Lower leg skin (tissue), 4 donors: ENCODE results near the gene EPM2A. TPM values are rescaled to one million over a fixed set of nuclear protein-coding genes. Genes with fewer than 3 reads are reported as not detected.

ENCODE experiments used
- DNase-seq, 2 donors: peaks; one replicate each; pipeline ENCODE4 v3.0.0-alpha.2; 2019; ENCODE audit warnings: low spot score in 2 of 2
- H3K4me3 ChIP-seq: fragments of 200-600 bp; sonication (generic); 2 replicates; pipeline ENCODE4 v1.5.1; 2017; ENCODE audit warnings: mild to moderate bottlenecking, low read depth; ENCODE audit not compliant: poor library complexity, severe bottlenecking
- POLR2A ChIP-seq, 2 donors: fragments of 450-650 bp; IDR thresholded peaks; one replicate each; pipeline ENCODE4 v1.6.1; 2016 to 2017; ENCODE audit warnings: antibody characterized with exemption in 2 of 2, mild to moderate bottlenecking in 1 of 2, moderate library complexity in 1 of 2
- WGBS, 2 donors: methylation state at CpG; one replicate each; pipeline ENCODE4 v1.1.5; 2018; 5-methylcytosine and 5-hydroxymethylcytosine counted together
- intact Hi-C: fragments of 100-400 bp; cut with DNase I; formaldehyde crosslinking; loops from one replicate; pipeline ENCODE4 v1.15.0; 2023; ENCODE audit warnings: low total_unique reads
- total RNA-seq, 4 donors: library from RNA; depleted of rRNA; stranded (reverse); fragments of >200 nt; gene quantifications; one replicate each; pipeline ENCODE4 v1.1.0, GENCODE V29; 2016
- TF ChIP-seq, protein P1 (sequence below), 3 donors: fragments of 450-650 bp; IDR thresholded peaks; one replicate each; pipeline ENCODE4 v1.5.1; 2016; ENCODE audit warnings: antibody characterized with exemption in 3 of 3, mild to moderate bottlenecking in 3 of 3, moderate library complexity in 2 of 3

EPM2A gene
- total RNA-seq, 4 donors from 2014 or later = 1.5 to 15.0 (median 7.1) TPM

DNA sequence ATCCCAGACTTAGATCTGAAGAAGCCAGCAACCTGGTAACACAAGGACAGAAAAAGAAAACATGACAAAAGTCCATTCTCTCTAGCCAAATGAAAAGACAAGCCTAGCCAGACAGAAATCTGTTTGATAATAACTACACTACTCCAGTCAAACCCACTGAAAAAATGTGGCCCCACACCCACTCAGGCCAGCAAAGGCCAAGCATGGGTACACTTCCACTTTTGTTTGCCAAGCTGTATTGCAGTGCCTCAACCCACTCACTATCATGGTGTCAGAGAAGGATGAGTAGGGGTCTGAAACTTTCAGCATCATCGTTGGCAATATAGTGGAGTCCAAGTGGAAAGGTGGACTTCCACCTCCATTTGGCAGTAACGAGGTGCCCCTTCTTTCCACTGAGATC, 45.8 kb downstream of the EPM2A start:
- TF ChIP-seq POLR2A (IDR thresholded peaks at IDR 0.05) = no peak
- TF ChIP-seq, protein P1, sequence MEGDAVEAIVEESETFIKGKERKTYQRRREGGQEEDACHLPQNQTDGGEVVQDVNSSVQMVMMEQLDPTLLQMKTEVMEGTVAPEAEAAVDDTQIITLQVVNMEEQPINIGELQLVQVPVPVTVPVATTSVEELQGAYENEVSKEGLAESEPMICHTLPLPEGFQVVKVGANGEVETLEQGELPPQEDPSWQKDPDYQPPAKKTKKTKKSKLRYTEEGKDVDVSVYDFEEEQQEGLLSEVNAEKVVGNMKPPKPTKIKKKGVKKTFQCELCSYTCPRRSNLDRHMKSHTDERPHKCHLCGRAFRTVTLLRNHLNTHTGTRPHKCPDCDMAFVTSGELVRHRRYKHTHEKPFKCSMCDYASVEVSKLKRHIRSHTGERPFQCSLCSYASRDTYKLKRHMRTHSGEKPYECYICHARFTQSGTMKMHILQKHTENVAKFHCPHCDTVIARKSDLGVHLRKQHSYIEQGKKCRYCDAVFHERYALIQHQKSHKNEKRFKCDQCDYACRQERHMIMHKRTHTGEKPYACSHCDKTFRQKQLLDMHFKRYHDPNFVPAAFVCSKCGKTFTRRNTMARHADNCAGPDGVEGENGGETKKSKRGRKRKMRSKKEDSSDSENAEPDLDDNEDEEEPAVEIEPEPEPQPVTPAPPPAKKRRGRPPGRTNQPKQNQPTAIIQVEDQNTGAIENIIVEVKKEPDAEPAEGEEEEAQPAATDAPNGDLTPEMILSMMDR (IDR thresholded peaks at IDR 0.05) = no peak
- no peak overlapping the region for H3K4me3 ChIP-seq
- intact Hi-C loops = no loop called here
- DNase-seq = no peak
- 89 to 98% methylated on average over 2 of the region's 2 CpGs for WGBS, 2 donors

DNA sequence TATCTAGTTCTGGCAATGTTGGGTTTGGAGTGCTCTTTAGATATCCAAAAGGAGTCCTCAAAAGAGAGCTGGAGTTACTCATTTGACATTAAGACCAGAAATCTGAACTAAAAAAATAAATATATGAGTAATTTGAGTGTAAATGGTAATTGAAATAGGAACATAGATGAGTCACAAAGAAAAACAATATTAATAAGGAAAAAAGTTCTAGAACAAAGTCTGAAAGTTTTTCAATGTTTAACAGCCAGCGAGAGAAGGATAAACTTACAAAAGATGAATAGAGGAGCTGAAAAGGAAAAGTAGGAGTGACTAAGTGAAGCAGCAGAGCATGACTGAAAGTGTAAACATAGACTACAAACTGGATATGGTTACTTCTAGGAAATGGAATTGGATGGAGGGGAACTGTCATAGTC, 46.8 kb downstream of the EPM2A start:
- WGBS, 2 donors = 98 to 100% methylated on average over 1 of the region's 1 CpG
- DNase-seq = no peak
- no peak for TF ChIP-seq POLR2A (IDR thresholded peaks at IDR 0.05)
- H3K4me3 ChIP-seq = no peak overlapping the region
- intact Hi-C loops = no loop called here

DNA sequence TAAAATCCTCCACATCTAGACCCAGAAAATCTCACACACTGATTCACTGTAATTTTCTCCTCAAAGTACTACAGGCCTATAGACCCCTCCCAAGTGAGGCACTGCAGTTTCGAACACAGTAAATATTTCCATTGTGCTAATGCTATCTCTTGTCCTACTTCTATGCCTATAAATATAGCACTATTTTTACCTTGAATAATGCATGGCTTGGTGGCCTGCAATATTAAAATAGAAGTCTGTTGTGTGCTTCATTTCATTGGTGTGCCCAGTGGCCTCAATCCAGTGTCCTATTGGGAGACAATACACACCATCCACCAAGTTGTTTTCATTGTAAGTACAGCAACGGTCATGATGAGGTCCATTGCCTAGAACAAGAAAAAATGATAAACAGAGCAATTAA, 49.4 kb downstream of the EPM2A start:
- WGBS, 2 donors = 87 to 93% methylated on average over 2 of the region's 2 CpGs
- no peak for DNase-seq
- H3K4me3 ChIP-seq = no peak overlapping the region
- intact Hi-C loops = no loop called here
- no peak for TF ChIP-seq POLR2A (IDR thresholded peaks at IDR 0.05)
- TF ChIP-seq, protein P1 (IDR thresholded peaks at IDR 0.05) = no peak

DNA sequence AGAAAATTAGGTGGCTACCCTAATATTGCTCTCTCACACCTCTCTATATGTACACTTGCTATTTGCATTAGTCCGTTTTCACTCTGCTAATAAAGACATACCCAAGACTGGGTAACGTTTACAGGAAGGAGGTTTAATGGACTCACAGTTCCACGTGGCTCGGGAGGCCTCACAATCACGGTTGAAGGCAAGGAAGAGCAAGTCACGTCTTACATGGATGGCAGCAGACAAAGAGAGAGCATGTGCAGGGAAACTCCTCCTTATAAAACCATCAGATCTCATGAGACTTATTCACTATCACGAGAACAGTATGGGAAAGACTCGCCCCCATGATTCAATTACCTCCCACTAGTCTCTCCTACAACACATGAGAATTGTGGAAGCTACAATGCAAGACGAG, 53.4 kb downstream of the EPM2A start:
- TF ChIP-seq, protein P1 (IDR thresholded peaks at IDR 0.05) = no peak
- TF ChIP-seq POLR2A (IDR thresholded peaks at IDR 0.05) = no peak
- H3K4me3 ChIP-seq = no peak overlapping the region
- intact Hi-C loops = no loop called here
- 84 to 90% methylated on average over 9 of the region's 9 CpGs for WGBS, 2 donors
- DNase-seq = no peak

DNA sequence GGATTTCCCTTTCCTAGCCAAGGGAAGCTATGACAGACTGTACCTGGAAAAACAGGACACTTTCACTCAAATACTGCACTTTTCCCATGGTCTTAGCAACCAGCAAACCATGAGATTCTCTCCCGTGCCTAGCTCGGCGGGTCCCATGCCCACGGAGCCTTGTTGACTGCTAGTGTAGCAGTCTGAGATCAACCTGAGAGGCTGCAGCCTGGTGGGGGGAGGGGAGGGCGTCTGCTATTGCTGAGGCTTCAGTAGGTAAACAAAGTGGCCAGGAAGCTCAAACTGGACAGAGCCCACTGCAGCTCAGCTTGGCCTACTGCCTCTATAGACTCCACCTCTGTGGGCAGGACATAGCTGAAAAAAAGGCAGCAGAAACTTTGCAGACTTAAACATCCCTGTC, 61.8 kb downstream of the EPM2A start:
- 89 to 90% methylated on average over 5 of the region's 5 CpGs for WGBS, 2 donors
- TF ChIP-seq POLR2A (IDR thresholded peaks at IDR 0.05) = no peak
- TF ChIP-seq, protein P1 (IDR thresholded peaks at IDR 0.05) = no peak
- no peak for DNase-seq
- intact Hi-C loops = no loop called here
- no peak overlapping the region for H3K4me3 ChIP-seq

DNA sequence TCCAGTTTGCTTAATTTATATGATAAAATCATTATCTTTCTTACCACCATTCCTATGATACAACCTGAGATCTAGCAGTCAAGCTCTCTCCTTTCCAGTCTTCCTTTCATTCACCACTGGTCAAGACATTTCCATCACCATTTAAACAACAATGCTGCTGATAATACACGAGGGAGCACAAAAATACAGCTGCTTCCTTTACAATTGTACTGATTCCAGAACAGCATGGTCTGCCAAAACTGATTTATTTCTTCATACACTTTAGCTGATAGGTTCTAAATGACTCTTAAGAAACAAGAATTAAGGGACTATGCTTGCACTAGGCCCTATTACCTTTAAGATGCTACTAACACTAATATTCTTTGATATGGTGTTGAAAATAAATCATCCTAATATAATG, 65.0 kb downstream of the EPM2A start:
- H3K4me3 ChIP-seq = no peak overlapping the region
- intact Hi-C loops = no loop called here
- 44 to 61% methylated on average over 1 of the region's 1 CpG for WGBS, 2 donors
- no peak for DNase-seq
- TF ChIP-seq, protein P1 (IDR thresholded peaks at IDR 0.05) = no peak
- no peak for TF ChIP-seq POLR2A (IDR thresholded peaks at IDR 0.05)
